ENCODE data around the gene CSF2.

GRCh38 chr5:132065951-132066701 is 7.5 kb upstream of the CSF2 start:
- TF ChIP-seq CBX5 (CRISPR knock-in tag; IDR thresholded peaks at IDR 0.05; ENCODE audit: borderline replicate concordance): no peak
- no peak for TF ChIP-seq KAT2B (IDR thresholded peaks at IDR 0.05; ENCODE audit: borderline replicate concordance, low read depth, low read length)
- TF ChIP-seq RARA (CRISPR knock-in tag; IDR thresholded peaks at IDR 0.05): no peak
- no peak for TF ChIP-seq ZBTB1 (CRISPR knock-in tag; IDR thresholded peaks at IDR 0.05; ENCODE audit: borderline replicate concordance)
- no peak for TF ChIP-seq HNF1A (IDR thresholded peaks at IDR 0.05; ENCODE audit: low read depth)
- TF ChIP-seq HNF1A (CRISPR knock-in tag; IDR thresholded peaks at IDR 0.05; ENCODE audit: borderline replicate concordance): no peak
- no peak for TF ChIP-seq ZNF780A (CRISPR knock-in tag; IDR thresholded peaks at IDR 0.05)
- TF ChIP-seq CREM (IDR thresholded peaks at IDR 0.05): no peak
- TF ChIP-seq CREM (CRISPR knock-in tag; IDR thresholded peaks at IDR 0.05): no peak
